Gastroesophageal sphincter (tissue), 4 donors: Measurements from ENCODE around the gene OR2C3. TPM values are rescaled to one million over a fixed set of nuclear protein-coding genes. Genes with fewer than 3 reads are reported as not detected.
"Not testable (repeated sequence)": the region's sequence is repeated elsewhere in the genome, so short reads cannot be mapped to it uniquely, and the experiment has no call there.

Experiments used
- ATAC-seq: fragments of 150-250 bp; one replicate; pipeline ENCODE4 v1.9.1; 2016; ENCODE audit warnings: mild to moderate bottlenecking, moderate library complexity
- H3K27ac ChIP-seq, 4 donors: fragments of 200-600 bp; sonication (generic) in 3 of 4; 1 replicate in 3 of 4; 2 replicates in 1 of 4; pipeline ENCODE4 v1.5.1; 2016 to 2019
- H3K27me3 ChIP-seq: fragments of 200-600 bp; sonication (generic); one replicate; pipeline ENCODE4 v1.5.1; 2019
- H3K36me3 ChIP-seq, 2 donors: fragments of 200-600 bp; sonication (generic); one replicate each; pipeline ENCODE4 v1.5.1; 2019; ENCODE audit warnings: control low read depth in 1 of 2
- H3K4me1 ChIP-seq, 3 donors: fragments of 200-600 bp; sonication (generic); 1 replicate in 2 of 3; 2 replicates in 1 of 3; pipeline ENCODE4 v1.5.1; 2016 to 2019; ENCODE audit warnings: control low read depth in 2 of 3
- H3K4me3 ChIP-seq, 2 donors: fragments of 200-600 bp; sonication (generic); one replicate each; pipeline ENCODE4 v1.5.1; 2019; ENCODE audit warnings: mild to moderate bottlenecking in 1 of 2, moderate library complexity in 1 of 2
- H3K9me3 ChIP-seq, 3 donors: fragments of 200-600 bp; sonication (generic); one replicate each; pipeline ENCODE4 v1.5.1; 2017 to 2019; ENCODE audit warnings: control low read depth in 2 of 3
- EP300 ChIP-seq: sonication (generic); formaldehyde crosslinking; IDR thresholded peaks from one replicate; pipeline ENCODE4 v1.6.1; 2017; ENCODE audit warnings: antibody characterized with exemption, mild to moderate bottlenecking
- POLR2A ChIP-seq, 2 donors: fragments of 450-650 bp; IDR thresholded peaks; one replicate each; pipeline ENCODE4 v1.6.1; 2017; ENCODE audit warnings: antibody characterized with exemption in 2 of 2, mild to moderate bottlenecking in 2 of 2, moderate library complexity in 1 of 2
- POLR2AphosphoS5 ChIP-seq: sonication (generic); formaldehyde crosslinking; IDR thresholded peaks from one replicate; pipeline ENCODE4 v1.6.1; 2017; ENCODE audit warnings: antibody characterized with exemption
- WGBS, 2 donors: methylation state at CpG; one replicate each; pipeline ENCODE4 v1.1.5; 2018; ENCODE audit warnings: low coverage in 1 of 2; 5-methylcytosine and 5-hydroxymethylcytosine counted together
- total RNA-seq, 4 donors: library from RNA; depleted of rRNA; stranded (reverse); fragments of >200 nt; gene quantifications; one replicate each; pipeline ENCODE4 v1.1.0, GENCODE V29; 2016
- TF ChIP-seq, protein P1 (sequence below), 4 experiments: fragments of 200-600 bp in 2 of 4; fragments of 450-650 bp in 2 of 4; sonication (generic) in 1 of 4; IDR thresholded peaks; one replicate each; pipeline ENCODE4 v1.5.1; 2017 to 2019; ENCODE audit warnings: antibody characterized with exemption in 4 of 4, mild to moderate bottlenecking in 2 of 4, moderate library complexity in 2 of 4

OR2C3 gene
- total RNA-seq, 4 donors from 2014 or later = 0.08 TPM; not detected in 3

DNA sequence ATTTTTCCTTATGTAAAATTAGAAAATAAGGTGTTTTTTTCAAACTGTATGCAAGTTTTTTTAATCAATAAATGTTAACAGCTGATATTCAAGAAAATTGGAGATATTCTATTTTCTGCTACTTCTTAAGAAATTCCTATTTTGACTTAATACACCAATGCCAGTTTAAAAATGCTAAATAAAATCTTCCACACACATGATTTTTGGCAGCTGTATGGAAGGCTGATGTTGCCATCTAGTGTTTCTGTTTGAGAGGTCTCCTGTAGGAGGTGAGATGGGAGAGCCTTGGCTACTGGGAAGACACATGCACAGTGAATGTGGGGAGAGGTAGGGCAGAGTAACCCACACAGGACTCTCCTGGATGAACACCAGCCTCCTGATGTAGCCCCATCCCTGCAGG is 49.2 kb downstream of the OR2C3 start:
- H3K27ac ChIP-seq = no peak overlapping the region
- TF ChIP-seq, protein P1, sequence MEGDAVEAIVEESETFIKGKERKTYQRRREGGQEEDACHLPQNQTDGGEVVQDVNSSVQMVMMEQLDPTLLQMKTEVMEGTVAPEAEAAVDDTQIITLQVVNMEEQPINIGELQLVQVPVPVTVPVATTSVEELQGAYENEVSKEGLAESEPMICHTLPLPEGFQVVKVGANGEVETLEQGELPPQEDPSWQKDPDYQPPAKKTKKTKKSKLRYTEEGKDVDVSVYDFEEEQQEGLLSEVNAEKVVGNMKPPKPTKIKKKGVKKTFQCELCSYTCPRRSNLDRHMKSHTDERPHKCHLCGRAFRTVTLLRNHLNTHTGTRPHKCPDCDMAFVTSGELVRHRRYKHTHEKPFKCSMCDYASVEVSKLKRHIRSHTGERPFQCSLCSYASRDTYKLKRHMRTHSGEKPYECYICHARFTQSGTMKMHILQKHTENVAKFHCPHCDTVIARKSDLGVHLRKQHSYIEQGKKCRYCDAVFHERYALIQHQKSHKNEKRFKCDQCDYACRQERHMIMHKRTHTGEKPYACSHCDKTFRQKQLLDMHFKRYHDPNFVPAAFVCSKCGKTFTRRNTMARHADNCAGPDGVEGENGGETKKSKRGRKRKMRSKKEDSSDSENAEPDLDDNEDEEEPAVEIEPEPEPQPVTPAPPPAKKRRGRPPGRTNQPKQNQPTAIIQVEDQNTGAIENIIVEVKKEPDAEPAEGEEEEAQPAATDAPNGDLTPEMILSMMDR (IDR thresholded peaks at IDR 0.05) = peak in 3 of 4 experiments; percentile 15 to 48 (median 27)
- TF ChIP-seq EP300 = no peak

DNA sequence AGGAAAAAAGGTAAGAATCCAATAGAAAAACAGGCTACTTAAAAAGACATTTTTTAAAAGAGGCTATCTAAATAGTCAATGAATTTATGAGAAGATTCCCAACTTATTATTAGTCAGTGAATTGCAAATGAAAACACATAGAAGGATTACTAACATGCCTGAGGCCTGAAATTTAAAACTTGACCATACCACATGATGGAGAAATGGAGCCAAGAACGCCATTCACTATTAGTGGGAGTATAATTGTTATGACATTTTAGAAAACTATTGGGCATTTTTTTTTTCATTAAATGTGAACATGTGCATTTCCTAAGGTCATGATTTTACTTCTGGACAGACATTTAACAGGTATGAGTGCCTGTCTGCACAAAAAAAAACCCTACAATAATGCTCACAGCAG is 53.5 kb downstream of the OR2C3 start:
- Histone ChIP-seq H3K27ac (no peak overlapping the region), H3K36me3 (no peaks in the 10 kb centered on the region), H3K27me3 (no peaks in the 10 kb centered on the region), H3K4me1 (no peaks in the 10 kb centered on the region), H3K9me3 (no peaks in the 10 kb centered on the region), H3K4me3 (no peak overlapping the region)
- 46 to 56% methylated on average over 1 of the region's 1 CpG for WGBS, 2 donors
- TF ChIP-seq EP300 = no peak
- TF ChIP-seq, protein P1 (IDR thresholded peaks at IDR 0.05) = no peak
- no peak for TF ChIP-seq POLR2AphosphoS5
- no peak for TF ChIP-seq POLR2A (IDR thresholded peaks at IDR 0.05)
- no peak for ATAC-seq

More for the DNA sequence above, 49.2 kb downstream of the OR2C3 start:
- Histone ChIP-seq H3K4me1 (no peaks in the 10 kb centered on the region), H3K27me3 (peaks cover 25% of the 10 kb centered on the region), H3K36me3 (no peaks in the 10 kb centered on the region), H3K4me3 (no peak overlapping the region), H3K9me3 (no peaks in the 10 kb centered on the region)
- no peak for ATAC-seq

DNA sequence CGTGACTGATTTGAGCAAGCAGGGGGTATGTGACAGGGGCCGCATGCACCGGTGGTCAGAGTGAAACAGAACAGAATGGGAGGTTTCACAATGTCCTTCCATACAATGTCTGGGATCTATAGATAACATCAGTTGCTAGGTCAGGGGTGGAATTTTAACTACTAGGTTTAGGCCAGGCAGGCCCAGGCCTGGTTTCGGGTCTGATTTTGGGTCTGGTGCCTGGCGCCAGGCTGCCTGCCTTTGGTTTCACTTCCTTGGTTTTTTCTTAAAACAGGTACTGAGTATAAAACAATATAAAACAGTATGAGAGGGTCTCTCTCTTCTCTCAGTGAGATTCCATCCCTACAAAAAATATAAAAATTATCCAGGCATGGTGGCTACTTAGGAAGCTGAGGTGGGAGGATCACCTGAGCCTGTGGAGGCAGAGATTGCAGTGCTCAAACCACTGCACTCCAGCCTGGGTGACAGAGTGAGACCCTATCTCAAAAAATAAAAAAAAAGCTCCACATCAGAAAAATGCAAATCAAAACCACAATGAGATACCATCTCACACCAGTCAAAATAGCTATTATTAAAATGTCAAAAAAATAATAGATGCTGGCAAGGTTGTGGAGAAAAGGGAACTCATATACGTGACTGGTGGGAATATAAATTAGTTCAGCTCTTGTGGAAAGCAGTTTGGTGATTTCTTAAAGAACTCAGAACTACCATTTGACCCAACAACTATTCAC is 59.7 kb downstream of the OR2C3 start:
- not testable (repeated sequence) for ATAC-seq
- WGBS, 2 donors = 67 to 84% methylated on average over 1 to 6 of the region's 6 CpGs

DNA sequence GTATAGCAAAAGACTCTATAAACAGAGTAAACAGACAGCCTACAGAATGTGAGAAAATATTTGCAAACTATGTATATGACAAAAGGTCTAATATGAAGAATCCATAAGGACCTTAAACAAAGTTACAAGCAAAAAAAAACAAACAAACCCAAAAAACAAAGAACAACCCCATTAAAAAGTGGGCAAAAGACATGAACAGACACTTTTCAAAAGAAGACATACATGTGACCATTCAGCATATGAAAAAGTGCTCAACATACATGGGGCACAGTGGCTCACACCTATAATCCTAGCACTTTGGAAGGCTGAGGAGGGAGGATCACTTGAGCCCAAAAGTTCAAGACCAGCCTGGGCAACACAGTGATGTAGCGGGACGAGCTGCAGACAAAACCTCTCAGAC is 60.4 kb downstream of the OR2C3 start:
- TF ChIP-seq POLR2A (IDR thresholded peaks at IDR 0.05) = no peak
- TF ChIP-seq, protein P1 (IDR thresholded peaks at IDR 0.05) = no peak
- TF ChIP-seq POLR2AphosphoS5 = no peak
- no peak for TF ChIP-seq EP300
- no peak overlapping the region for H3K27ac ChIP-seq
- ATAC-seq = no peak
- H3K36me3 ChIP-seq = no peaks in the 10 kb centered on the region
- no peak overlapping the region for H3K4me3 ChIP-seq
- H3K9me3 ChIP-seq = peaks cover 0 to 18% (median 0%) of the 10 kb centered on the region in 3 donors
- 80% methylated on average over 2 of the region's 2 CpGs; no CpG with 5 or more reads in 1 of the 2 donors for WGBS, 2 donors
- H3K4me1 ChIP-seq = no peaks in the 10 kb centered on the region
- H3K27me3 ChIP-seq = peaks cover 6% of the 10 kb centered on the region

More for the DNA sequence above, 59.7 kb downstream of the OR2C3 start:
- H3K27me3 ChIP-seq, H3K4me3 ChIP-seq, H3K36me3 ChIP-seq, H3K4me1 ChIP-seq, H3K27ac ChIP-seq: not testable (repeated sequence)
- peaks cover 0 to 18% (median 0%) of the 10 kb centered on the region in 3 donors for H3K9me3 ChIP-seq

Other genes with a start within 250 kb of the OR2C3 start
- gene ZNF496, start 204.6 kb downstream of the OR2C3 start, total RNA-seq = 10 to 100 TPM; 27.2 to 44.8 (median 40.6) TPM
- gene NLRP3, start 120.3 kb downstream of the OR2C3 start, total RNA-seq = 1 to 10 TPM in 3 of 4 donors, under 1 TPM in 1; 0.66 to 3.7 (median 3.1) TPM
- not detected for gene OR2B11, start 78.3 kb downstream of the OR2C3 start, total RNA-seq
- gene GCSAML, start 12.7 kb upstream of the OR2C3 start, total RNA-seq = 1 to 10 TPM in 1 of 4 donors, under 1 TPM in 3; 0.31 to 4.1 (median 0.69) TPM
- not detected for gene OR2G2, start 51.9 kb upstream of the OR2C3 start, total RNA-seq
- not detected for gene OR2G3, start 69.1 kb upstream of the OR2C3 start, total RNA-seq
- not detected for gene OR13G1, start 143.3 kb upstream of the OR2C3 start, total RNA-seq
- gene OR6F1, start 180.2 kb upstream of the OR2C3 start, total RNA-seq = not detected
- not detected for gene OR14K1, start 202.2 kb upstream of the OR2C3 start, total RNA-seq
- gene OR14A2, start 211.7 kb upstream of the OR2C3 start, total RNA-seq = not detected
- gene OR1C1, start 224.1 kb upstream of the OR2C3 start, total RNA-seq = not detected